GM12878 (cell line): ENCODE measurements around the gene GDPD2. TPM values are rescaled to one million over a fixed set of nuclear protein-coding genes. Genes with fewer than 3 reads are reported as not detected.
A peak's percentile ranks its signal among the peaks of the same experiment; 100 is the strongest.

Source experiments
- ATAC-seq: fragments of 200-7000 bp; cut with Tn5 transposase; 3 replicates; pipeline ENCODE4 v1.9.1; 2020; ENCODE audit warnings: mild to moderate bottlenecking, moderate library complexity
- BruUV-seq: library from RNA; stranded (reverse); fragments of 400-500 nt; replicated peaks from 2 replicates; lab custom pipeline; 2021; lab: Mats Ljungman, UMichigan
- CTCF ChIA-PET: fragments of 300-600 bp; sonication (Branson Sonifier 250); formaldehyde crosslinking; extraction: SDS; loops from one replicate; lab custom pipeline; 2021; ENCODE audit warnings: inconsistent platforms; lab: Yijun Ruan, JAX
- POLR2A ChIA-PET: fragments of 350-600 bp; formaldehyde crosslinking; extraction: SDS; loops from one replicate; lab custom pipeline; 2021; ENCODE audit warnings: inconsistent platforms; lab: Charles Lee
- RAD21 ChIA-PET: fragments of 300-600 bp; sonication (Branson Sonifier 250); formaldehyde crosslinking; loops from one replicate; lab custom pipeline; 2023; ENCODE audit warnings: antibody characterized with exemption; ENCODE audit not compliant: unreplicated experiment; lab: Charles Lee
- SMC1A ChIA-PET: fragments of 300-600 bp; sonication (Branson Sonifier 250); formaldehyde crosslinking; loops from one replicate; lab custom pipeline; 2023; ENCODE audit not compliant: unreplicated experiment, uncharacterized antibody; lab: Charles Lee
- DNase-seq: peaks from one replicate; pipeline ENCODE4 v3.0.0-alpha.2; 2011; ENCODE audit warnings: low read depth, low spot score
- FAIRE-seq: peaks from 3 replicates; lab custom pipeline; 2011; peaks lifted over from hg19 to GRCh38; lab: Jason Lieb, UNC
- H2AFZ ChIP-seq: 2 replicates; pipeline ENCODE4 v1.6.0; 2011; ENCODE audit warnings: low read depth, low read length, control low read depth; ENCODE audit not compliant: control insufficient read depth
- H3K27ac ChIP-seq: 2 replicates; pipeline ENCODE4 v1.5.1; 2011; ENCODE audit warnings: control low read depth; ENCODE audit not compliant: control insufficient read depth, insufficient read depth
- H3K27me3 ChIP-seq, 2 experiments: replicated peaks in 1 of 2; 2 replicates each; pipeline versions ENCODE4 v1.6.0 to v1.6.1; 2011; ENCODE audit warnings: low read length in 1 of 2; ENCODE audit not compliant: control insufficient read depth in 2 of 2, insufficient read depth in 2 of 2
- H3K36me3 ChIP-seq, 2 experiments: 2 replicates each; pipeline ENCODE4 v1.5.1; 2011; ENCODE audit warnings: low read length in 1 of 2; ENCODE audit not compliant: control insufficient read depth in 2 of 2, insufficient read depth in 2 of 2
- H3K4me1 ChIP-seq: 2 replicates; pipeline ENCODE4 v1.6.1; 2011; ENCODE audit warnings: mild to moderate bottlenecking, low read length, moderate library complexity, mixed read lengths; ENCODE audit not compliant: control insufficient read depth, insufficient read depth
- H3K4me2 ChIP-seq: 2 replicates; pipeline ENCODE4 v1.6.0; 2011; ENCODE audit warnings: control low read depth; ENCODE audit not compliant: control insufficient read depth, insufficient read depth
- H3K4me3 ChIP-seq: fragments of 200-600 bp; sonication (generic); 2 replicates; pipeline ENCODE4 v1.5.1; 2016
- H3K79me2 ChIP-seq: 2 replicates; pipeline ENCODE4 v1.6.0; 2011; ENCODE audit warnings: low read length; ENCODE audit not compliant: control insufficient read depth, insufficient read depth
- H3K9ac ChIP-seq: 2 replicates; pipeline ENCODE4 v1.8.0; 2011; ENCODE audit warnings: low read length, control low read depth, mixed read lengths; ENCODE audit not compliant: control insufficient read depth, insufficient read depth
- H3K9me3 ChIP-seq: replicated peaks from 3 replicates; pipeline ENCODE4 v1.5.1; 2011; ENCODE audit warnings: mild to moderate bottlenecking, low read length; ENCODE audit not compliant: control insufficient read depth, insufficient read depth
- H4K20me1 ChIP-seq: 2 replicates; pipeline ENCODE4 v1.6.0; 2011; ENCODE audit not compliant: control insufficient read depth, insufficient read depth
- CBX5 ChIP-seq: sonication (generic); IDR thresholded peaks from 2 replicates; pipeline ENCODE4 v1.6.1; 2016; ENCODE audit warnings: low read depth, moderate library complexity, mild to moderate bottlenecking, inconsistent platforms
- E4F1 ChIP-seq: fragments of 450-650 bp; IDR thresholded peaks from 2 replicates; pipeline ENCODE4 v1.6.1; 2018; ENCODE audit warnings: borderline replicate concordance, mild to moderate bottlenecking; ENCODE audit not compliant: partially characterized antibody
- EED ChIP-seq: sonication (generic); IDR thresholded peaks from 2 replicates; pipeline ENCODE4 v1.6.1; 2016; ENCODE audit warnings: antibody characterized with exemption, low read depth
- KAT2A ChIP-seq: conservative IDR thresholded peaks from 2 replicates; pipeline ENCODE4 v1.6.1; 2011; ENCODE audit warnings: low read depth, low read length; ENCODE audit not compliant: control insufficient read depth
- KDM1A ChIP-seq: fragments of 200-600 bp; sonication (generic); IDR thresholded peaks from 2 replicates; pipeline ENCODE4 v1.6.1; 2016; ENCODE audit warnings: borderline replicate concordance
- NKRF ChIP-seq: fragments of 450-650 bp; conservative IDR thresholded peaks from 2 replicates; pipeline ENCODE4 v1.6.1; 2017; ENCODE audit warnings: mild to moderate bottlenecking, moderate library complexity
- NR2F1 ChIP-seq: fragments of 450-650 bp; conservative IDR thresholded peaks from 2 replicates; pipeline ENCODE4 v1.6.1; 2017; ENCODE audit warnings: mild to moderate bottlenecking
- PKNOX1 ChIP-seq: fragments of 450-650 bp; IDR thresholded peaks from 2 replicates; pipeline ENCODE4 v1.6.1; 2016; ENCODE audit warnings: mild to moderate bottlenecking
- POLR2AphosphoS2 ChIP-seq: IDR thresholded peaks from 2 replicates; pipeline ENCODE4 v1.6.1; 2011; ENCODE audit warnings: low read depth, mild to moderate bottlenecking, low read length, improper control_type of control experiment, moderate library complexity
- RELA ChIP-seq: fragments of 450-650 bp; IDR thresholded peaks from 2 replicates; pipeline ENCODE4 v1.8.0; 2014; ENCODE audit warnings: borderline replicate concordance; ENCODE audit not compliant: partially characterized antibody
- TCF12 ChIP-seq: IDR thresholded peaks from 2 replicates; pipeline ENCODE4 v1.6.1; 2011; ENCODE audit warnings: low read depth, mild to moderate bottlenecking, low read length
- TCF3 ChIP-seq: IDR thresholded peaks from 2 replicates; pipeline ENCODE4 v1.6.1; 2012; ENCODE audit warnings: low read depth, mild to moderate bottlenecking, low read length, borderline replicate concordance; ENCODE audit not compliant: insufficient read depth
- ZNF687 ChIP-seq: fragments of 450-650 bp; IDR thresholded peaks from 2 replicates; pipeline ENCODE4 v1.6.1; 2017; ENCODE audit warnings: mild to moderate bottlenecking, moderate library complexity
- WGBS: methylation state at CpG from one replicate; pipeline ENCODE4 v1.1.6; 2016; ENCODE audit warnings: low lambda C conversion rate; ENCODE audit not compliant: insufficient replicate concordance, insufficient coverage; ENCODE audit errors: missing lambda C conversion rate; 5-methylcytosine and 5-hydroxymethylcytosine counted together
- in situ Hi-C: fragments of 300-500 bp; cut with MboI; formaldehyde crosslinking; loops from 9 replicates; pipeline ENCODE4 v1.14.3; 2018; ENCODE audit warnings: mixed read lengths
- intact Hi-C: fragments of 100-400 bp; cut with micrococcal nuclease; formaldehyde crosslinking; loops from one replicate; pipeline ENCODE4 v1.14.2; 2022; ENCODE audit not compliant: unreplicated experiment
- polyA plus RNA-seq, 11 experiments: library from polyadenylated mRNA; depleted of rRNA in 4 of 11; unstranded in 6 of 11; stranded (reverse) in 5 of 11; fragments of >200 nt; fragmentation: Nextera tagmentation in 4 of 11; fragmentation: Illumina TruSeq in 1 of 11; extraction: Ambion mirVana in 4 of 11; extraction: Trizol in 1 of 11; gene quantifications; 1 replicate in 1 of 11; 2 replicates in 10 of 11; pipeline versions ENCODE4 v1.2.1 to v1.2.3, GENCODE V29; 2011 to 2016; ENCODE audit warnings: inconsistent platforms in 2 of 11, missing spikeins in 2 of 11, low read depth in 1 of 11
- total RNA-seq, 4 experiments: library from RNA; depleted of rRNA in 3 of 4; stranded (reverse); fragments of >200 nt in 3 of 4; fragmentation: Illumina TruSeq in 1 of 4; extraction: Trizol in 1 of 4; gene quantifications; 2 replicates each; pipeline versions ENCODE4 v1.2.1 to v1.2.3, GENCODE V29; 2013 to 2021

Gene GDPD2
- total and polyA plus RNA-seq, 10 of the 15 experiments (the other 5 are each of a cell fraction or from before 2014, with no cell fraction given): 0.04 to 0.11 (median 0.09) TPM; not detected in 7

GRCh38 chrX:70433848-70434351 lies 10.8 kb downstream of the GDPD2 start:
- FAIRE-seq (no peak), ATAC-seq (peak; percentile 81), DNase-seq (no peak)
- H3K9ac ChIP-seq: peak overlapping the region; percentile 73
- RAD21 ChIA-PET: interaction anchor here (0.9 to 1.7 kb wide), 5 partner anchors 22 to 400 kb away, joined by 3 to 5 read pairs (median 3); partner anchors contain the start of gene IGBP1
- H3K4me1 ChIP-seq: peaks cover 10% of the 10 kb centered on the region
- intact Hi-C loops: loop anchor here (5.0 kb wide), 1 partner anchor 402 kb away; no protein-coding TSS in a partner anchor
- H3K36me3 ChIP-seq: no peaks in the 10 kb centered on the region
- in situ Hi-C loops: loop anchor here (25.0 kb wide), 1 partner anchor 397 kb away; the partner anchor contains the start of gene AWAT2
- peak overlapping the region; percentile 89 for H2AFZ ChIP-seq
- H3K9me3 ChIP-seq: no peaks in the 10 kb centered on the region
- SMC1A ChIA-PET: interaction anchor here (1.3 kb wide), 1 partner anchor 141 kb away, joined by 4 read pairs; no protein-coding TSS in a partner anchor
- H3K4me2 ChIP-seq: peak overlapping the region; percentile 79
- no peaks in the 10 kb centered on the region for H4K20me1 ChIP-seq
- CTCF ChIA-PET: interaction anchor here (0.8 to 2.7 kb wide), 13 partner anchors 11 to 300 kb away, joined by 3 to 11 read pairs (median 4); partner anchors contain the start of genes GDPD2, IGBP1, KIF4A and PDZD11
- H3K27me3 ChIP-seq: no peaks in the 10 kb centered on the region
- no TSS peak for BruUV-seq
- H3K79me2 ChIP-seq: no peaks in the 10 kb centered on the region
- peak overlapping the region; percentile 75 for H3K4me3 ChIP-seq
- POLR2A ChIA-PET: interaction anchor here (0.6 to 0.8 kb wide), 2 partner anchors 143 to 327 kb away, joined by 3 to 4 read pairs; no protein-coding TSS in a partner anchor
- peak overlapping the region; percentile 50; the same call in 1 of the 2 replicates for H3K27ac ChIP-seq
- WGBS: 42% methylated on average over 35 of the region's 37 CpGs
- TF ChIP-seq KDM1A: no peak
- no peak for TF ChIP-seq RELA
- no peak for TF ChIP-seq POLR2AphosphoS2
- TF ChIP-seq E4F1: no peak
- TF ChIP-seq CBX5: no peak
- peak; percentile 65 for TF ChIP-seq TCF12
- TF ChIP-seq NR2F1: no peak
- TF ChIP-seq EED: no peak
- peak; percentile 51; the same call in 1 of the 2 replicates for TF ChIP-seq NKRF
- peak; percentile 58; the same call in 1 of the 2 replicates for TF ChIP-seq ZNF687
- TF ChIP-seq TCF3: peak; percentile 80
- TF ChIP-seq KAT2A: no peak
- no peak for TF ChIP-seq PKNOX1
